Measurements from ENCODE around the gene CPO.

DNA sequence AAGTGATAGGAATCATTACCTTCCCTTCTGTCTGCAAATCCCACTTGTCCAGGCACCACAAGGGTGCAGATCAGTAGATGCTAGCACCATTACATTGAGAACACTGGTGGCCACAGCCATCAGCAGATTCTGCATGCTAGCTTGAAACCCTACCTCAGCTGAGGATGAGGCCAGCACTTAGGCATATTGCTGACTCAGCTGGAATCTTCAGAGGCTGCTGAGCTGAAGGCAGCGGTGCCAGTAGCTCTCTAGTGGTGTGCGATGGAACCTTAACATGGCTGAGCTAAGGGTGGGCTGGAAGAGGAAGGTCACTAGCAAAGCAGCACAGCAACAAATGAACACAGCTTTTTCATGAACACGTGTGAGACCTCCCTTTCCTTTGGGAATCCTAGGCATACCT is 19.0 kb upstream of the CPO start:
- TF ChIP-seq EZH2 (IDR thresholded peaks at IDR 0.05) = no peak
- TF ChIP-seq, protein P1, sequence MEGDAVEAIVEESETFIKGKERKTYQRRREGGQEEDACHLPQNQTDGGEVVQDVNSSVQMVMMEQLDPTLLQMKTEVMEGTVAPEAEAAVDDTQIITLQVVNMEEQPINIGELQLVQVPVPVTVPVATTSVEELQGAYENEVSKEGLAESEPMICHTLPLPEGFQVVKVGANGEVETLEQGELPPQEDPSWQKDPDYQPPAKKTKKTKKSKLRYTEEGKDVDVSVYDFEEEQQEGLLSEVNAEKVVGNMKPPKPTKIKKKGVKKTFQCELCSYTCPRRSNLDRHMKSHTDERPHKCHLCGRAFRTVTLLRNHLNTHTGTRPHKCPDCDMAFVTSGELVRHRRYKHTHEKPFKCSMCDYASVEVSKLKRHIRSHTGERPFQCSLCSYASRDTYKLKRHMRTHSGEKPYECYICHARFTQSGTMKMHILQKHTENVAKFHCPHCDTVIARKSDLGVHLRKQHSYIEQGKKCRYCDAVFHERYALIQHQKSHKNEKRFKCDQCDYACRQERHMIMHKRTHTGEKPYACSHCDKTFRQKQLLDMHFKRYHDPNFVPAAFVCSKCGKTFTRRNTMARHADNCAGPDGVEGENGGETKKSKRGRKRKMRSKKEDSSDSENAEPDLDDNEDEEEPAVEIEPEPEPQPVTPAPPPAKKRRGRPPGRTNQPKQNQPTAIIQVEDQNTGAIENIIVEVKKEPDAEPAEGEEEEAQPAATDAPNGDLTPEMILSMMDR (IDR thresholded peaks at IDR 0.05 in 2 of 3, conservative IDR thresholded peaks at IDR 0.05 in 1 of 3; ENCODE audit: borderline replicate concordance in 1 of 3, insufficient read depth in 1 of 3, low read depth in 2 of 3, low read length in 2 of 3) = no peak
- no peak for TF ChIP-seq POLR2AphosphoS5 (IDR thresholded peaks at IDR 0.05; ENCODE audit: low read depth, low read length)

Measured in HCT116 (cell line).